Liver (tissue), 9 donors: Measurements from ENCODE around the gene NUS1. TPM values are rescaled to one million over a fixed set of nuclear protein-coding genes. Genes with fewer than 3 reads are reported as not detected.

ENCODE experiments used
- DNase-seq: peaks from one replicate; pipeline ENCODE4 v3.0.0-alpha.2; 2017; ENCODE audit warnings: low spot score
- H3K27ac ChIP-seq, 2 donors: one replicate each; pipeline ENCODE4 v1.7.0; 2013; ENCODE audit warnings: inconsistent platforms in 2 of 2, low read length in 2 of 2, control low read depth in 1 of 2, low read depth in 1 of 2, mild to moderate bottlenecking in 1 of 2
- H3K27me3 ChIP-seq, 4 donors: one replicate each; pipeline versions ENCODE4 v1.6.1 to v1.7.0; 2013; ENCODE audit warnings: low read length in 3 of 4, inconsistent platforms in 1 of 4, mild to moderate bottlenecking in 1 of 4, moderate library complexity in 1 of 4; ENCODE audit not compliant: control insufficient read depth in 4 of 4, insufficient read depth in 4 of 4
- H3K36me3 ChIP-seq, 4 donors: one replicate each; pipeline versions ENCODE4 v1.6.1 to v1.7.0; 2013; ENCODE audit warnings: low read length in 3 of 4, mild to moderate bottlenecking in 3 of 4, low read depth in 1 of 4, moderate library complexity in 1 of 4; ENCODE audit not compliant: control insufficient read depth in 4 of 4, insufficient read depth in 3 of 4
- H3K4me1 ChIP-seq, 4 donors: one replicate each; pipeline versions ENCODE4 v1.6.1 to v1.7.0; 2013; ENCODE audit warnings: low read length in 3 of 4, mild to moderate bottlenecking in 3 of 4, moderate library complexity in 1 of 4; ENCODE audit not compliant: control insufficient read depth in 4 of 4, insufficient read depth in 4 of 4
- H3K4me3 ChIP-seq, 3 donors: one replicate each; pipeline versions ENCODE4 v1.6.1 to v1.7.0; 2013; ENCODE audit warnings: low read length in 3 of 3, control low read depth in 1 of 3, low read depth in 1 of 3, mild to moderate bottlenecking in 1 of 3
- H3K9ac ChIP-seq, 2 donors: one replicate each; pipeline ENCODE4 v1.7.0; 2013; ENCODE audit warnings: low read length in 2 of 2, mild to moderate bottlenecking in 2 of 2, moderate library complexity in 2 of 2, control low read depth in 1 of 2, low read depth in 1 of 2
- H3K9me3 ChIP-seq, 4 donors: one replicate each; pipeline versions ENCODE4 v1.6.1 to v1.7.0; 2013; ENCODE audit warnings: low read length in 3 of 4; ENCODE audit not compliant: control insufficient read depth in 4 of 4
- CTCF ChIP-seq: fragments of 150-350 bp; IDR thresholded peaks from 2 replicates; pipeline ENCODE4 v1.5.1; 2017; ENCODE audit warnings: improper control_type of control experiment, low read depth, low read length; ENCODE audit not compliant: missing input control
- EGR1 ChIP-seq, 2 donors: IDR thresholded peaks; 2 replicates each; pipeline ENCODE4 v1.6.1; 2016 to 2018; ENCODE audit warnings: antibody characterized with exemption in 2 of 2, low read depth in 2 of 2
- FOXA1 ChIP-seq: IDR thresholded peaks from 2 replicates; pipeline ENCODE4 v1.6.1; 2016; ENCODE audit warnings: antibody characterized with exemption
- FOXA2 ChIP-seq: IDR thresholded peaks from 2 replicates; pipeline ENCODE4 v1.6.1; 2016; ENCODE audit warnings: antibody characterized with exemption
- GABPA ChIP-seq, 2 donors: IDR thresholded peaks in 1 of 2; conservative IDR thresholded peaks in 1 of 2; 2 replicates each; pipeline ENCODE4 v1.6.1; 2016; ENCODE audit warnings: antibody characterized with exemption in 2 of 2, mild to moderate bottlenecking in 1 of 2, moderate library complexity in 1 of 2
- HNF4A ChIP-seq, 2 donors: conservative IDR thresholded peaks; 2 replicates each; pipeline ENCODE4 v1.6.1; 2016; ENCODE audit warnings: antibody characterized with exemption in 2 of 2, mild to moderate bottlenecking in 2 of 2
- HNF4G ChIP-seq: IDR thresholded peaks from 2 replicates; pipeline ENCODE4 v1.6.1; 2016; ENCODE audit warnings: antibody characterized with exemption
- JUND ChIP-seq, 2 donors: IDR thresholded peaks; 2 replicates each; pipeline ENCODE4 v1.6.1; 2016; ENCODE audit warnings: antibody characterized with exemption in 2 of 2
- NR2F2 ChIP-seq: IDR thresholded peaks from 2 replicates; pipeline ENCODE4 v1.6.1; 2016; ENCODE audit warnings: antibody characterized with exemption
- RAD21 ChIP-seq, 2 donors: IDR thresholded peaks; 2 replicates each; pipeline ENCODE4 v1.6.1; 2016; ENCODE audit warnings: antibody characterized with exemption in 2 of 2, mild to moderate bottlenecking in 2 of 2
- REST ChIP-seq: IDR thresholded peaks from 2 replicates; pipeline ENCODE4 v1.6.1; 2016; ENCODE audit warnings: antibody characterized with exemption, mild to moderate bottlenecking
- RXRA ChIP-seq, 2 donors: IDR thresholded peaks; 2 replicates each; pipeline ENCODE4 v1.6.1; 2017 to 2018; ENCODE audit warnings: antibody characterized with exemption in 2 of 2, mild to moderate bottlenecking in 1 of 2
- SP1 ChIP-seq: IDR thresholded peaks from 2 replicates; pipeline ENCODE4 v1.6.1; 2018; ENCODE audit warnings: antibody characterized with exemption, mild to moderate bottlenecking
- TAF1 ChIP-seq: conservative IDR thresholded peaks from 2 replicates; pipeline ENCODE4 v1.6.1; 2016; ENCODE audit warnings: antibody characterized with exemption, mild to moderate bottlenecking
- YY1 ChIP-seq: IDR thresholded peaks from 2 replicates; pipeline ENCODE4 v1.6.1; 2016; ENCODE audit warnings: antibody characterized with exemption, mild to moderate bottlenecking
- ZBTB33 ChIP-seq: IDR thresholded peaks from 2 replicates; pipeline ENCODE4 v1.6.1; 2016; ENCODE audit warnings: antibody characterized with exemption
- WGBS: extraction: QIAGEN DNeasy Blood & Tissue Kit; methylation state at CpG from one replicate; pipeline ENCODE4 v1.1.7; 2013; 5-methylcytosine and 5-hydroxymethylcytosine counted together
- polyA plus RNA-seq, 2 donors: library from polyadenylated mRNA; stranded (reverse) in 1 of 2; unstranded in 1 of 2; fragments of 200-250 nt in 1 of 2; fragments of >200 nt in 1 of 2; fragmentation: Nextera tagmentation in 1 of 2; extraction: Ambion mirVana in 1 of 2; gene quantifications; one replicate each; pipeline versions ENCODE4 v1.2.1 to v1.2.3, GENCODE V29; 2013 to 2015
- total RNA-seq, 2 donors: library from RNA; depleted of rRNA; stranded (reverse); fragments of >200 nt; gene quantifications; one replicate each; pipeline ENCODE4 v1.2.3, GENCODE V29; 2014
- TF ChIP-seq, protein P1 (sequence below): IDR thresholded peaks from 2 replicates; pipeline ENCODE4 v1.6.1; 2016; ENCODE audit warnings: antibody characterized with exemption
- TF ChIP-seq, protein P2 (sequence below): IDR thresholded peaks from 2 replicates; pipeline ENCODE4 v1.6.1; 2016; ENCODE audit warnings: antibody characterized with exemption
- donor health status: healthy.
- donor health status: healthy.
- donor health status: healthy.
- donor health status: healthy.
- donor health status: healthy.

NUS1 gene
- total and polyA plus RNA-seq, 4 donors, result 10.0 to 26.4 (median 19.0) TPM

DNA sequence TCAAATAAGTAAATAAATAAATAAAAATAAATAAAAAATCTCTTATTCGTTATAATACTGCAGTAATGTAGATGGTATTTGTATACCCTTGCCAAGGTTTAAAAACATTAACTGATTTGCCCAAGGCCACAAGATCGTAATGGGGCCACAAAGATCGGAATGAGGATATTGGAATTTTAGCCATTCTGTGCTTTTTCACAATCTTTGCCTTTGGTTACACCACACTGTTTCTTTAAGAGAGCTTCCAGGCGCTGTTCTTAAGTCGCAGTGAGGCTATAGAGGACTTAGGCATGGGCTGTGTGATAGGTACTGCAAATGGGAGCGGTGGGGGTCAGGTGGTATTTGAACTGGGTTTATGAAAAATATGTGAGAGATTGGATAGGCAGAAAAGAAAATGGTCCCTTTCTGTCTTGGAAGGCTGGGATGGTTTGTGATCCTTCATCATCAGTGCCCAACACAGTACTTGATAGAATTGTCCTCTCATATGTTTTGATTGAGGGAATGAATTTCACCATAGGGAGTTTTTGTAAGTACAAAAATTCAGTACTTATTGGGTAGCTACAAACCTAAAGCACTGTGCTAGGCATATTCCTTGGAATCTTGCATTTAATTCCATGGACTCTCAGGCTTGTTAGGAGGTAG is 1.4 kb downstream of the NUS1 start:
- Histone ChIP-seq H3K4me1 (peaks cover 1 to 44% (median 21%) of the 10 kb centered on the region in 4 donors), H3K9ac (no peak overlapping the region), H3K27ac (no peak overlapping the region), H3K36me3 (peaks cover 0 to 3% (median 0%) of the 10 kb centered on the region in 4 donors), H3K27me3 (no peaks in the 10 kb centered on the region), H3K4me3 (peak overlapping the region; percentile 26 to 82 (median 73)), H3K9me3 (no peaks in the 10 kb centered on the region)
- WGBS, result 63% methylated on average over 6 of the region's 6 CpGs
- DNase-seq, result no peak
- TF ChIP-seq FOXA2 (no peak), TAF1 (no peak)

- H3K4me1 ChIP-seq, result peaks cover 2 to 44% (median 21%) of the 10 kb centered on the region in 4 donors
- H3K27ac ChIP-seq, result peak overlapping the region in 1 of 2 donors; percentile 21
- H3K4me3 ChIP-seq, result no peak overlapping the region
- no peak for DNase-seq
- no peaks in the 10 kb centered on the region for H3K27me3 ChIP-seq
- H3K9ac ChIP-seq, result no peak overlapping the region
- H3K9me3 ChIP-seq, result no peaks in the 10 kb centered on the region
- TF ChIP-seq, protein P1, sequence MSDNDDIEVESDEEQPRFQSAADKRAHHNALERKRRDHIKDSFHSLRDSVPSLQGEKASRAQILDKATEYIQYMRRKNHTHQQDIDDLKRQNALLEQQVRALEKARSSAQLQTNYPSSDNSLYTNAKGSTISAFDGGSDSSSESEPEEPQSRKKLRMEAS, result no peak
- TF ChIP-seq NR2F2 (no peak), JUND (IDR thresholded peaks at IDR 0.05) (no peak), TAF1 (no peak)
- 67% methylated on average over 5 of the region's 5 CpGs for WGBS
- peaks cover 0 to 3% (median 0%) of the 10 kb centered on the region in 4 donors for H3K36me3 ChIP-seq
Measured at GRCh38 chr6:117677553-117678141, 2.4 kb downstream of the NUS1 start.

DNA sequence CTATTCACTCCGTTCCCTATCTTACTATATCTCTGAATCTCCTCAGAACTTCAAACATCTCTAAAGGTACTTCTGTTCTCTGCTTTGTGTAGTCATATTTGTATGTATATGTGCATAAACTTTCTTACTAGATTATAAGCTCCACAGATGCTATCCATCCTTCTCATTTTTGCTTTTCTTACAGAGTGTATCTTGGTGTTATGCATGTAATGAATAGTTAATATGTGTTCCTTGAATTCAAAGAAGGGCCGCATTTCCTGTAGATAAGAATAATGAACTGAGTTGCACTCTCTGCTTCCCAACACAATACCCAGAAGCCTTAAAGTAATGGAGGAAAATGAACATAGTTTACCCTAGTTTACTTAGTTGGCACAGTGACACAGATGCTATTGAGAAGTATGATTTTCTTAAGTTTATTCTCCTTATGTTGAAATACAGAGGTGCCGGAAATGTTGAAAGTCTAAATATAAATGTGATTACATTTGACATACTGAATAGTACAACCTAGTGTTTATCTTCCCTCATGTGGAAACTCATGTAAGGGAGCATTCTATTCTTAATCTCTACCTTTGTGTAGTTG is 6.0 kb downstream of the NUS1 start:
- H3K9me3 ChIP-seq, result no peaks in the 10 kb centered on the region
- H3K36me3 ChIP-seq, result peaks cover 0 to 3% (median 0%) of the 10 kb centered on the region in 4 donors
- DNase-seq, result no peak
- no peak overlapping the region for H3K9ac ChIP-seq
- 77% methylated on average over 3 of the region's 3 CpGs for WGBS
- H3K27me3 ChIP-seq, result no peaks in the 10 kb centered on the region
- H3K27ac ChIP-seq, result no peak overlapping the region
- peaks cover 2 to 41% (median 19%) of the 10 kb centered on the region in 4 donors for H3K4me1 ChIP-seq
- H3K4me3 ChIP-seq, result no peak overlapping the region
- TF ChIP-seq ZBTB33, result no peak
- TF ChIP-seq RAD21 (IDR thresholded peaks at IDR 0.05), result no peak
- no peak for TF ChIP-seq REST
- no peak for TF ChIP-seq GABPA (IDR thresholded peaks at IDR 0.05 in 1 of 2, conservative IDR thresholded peaks at IDR 0.05 in 1 of 2)
- TF ChIP-seq CTCF, result no peak
- TF ChIP-seq YY1, result no peak
- TF ChIP-seq, protein P2, sequence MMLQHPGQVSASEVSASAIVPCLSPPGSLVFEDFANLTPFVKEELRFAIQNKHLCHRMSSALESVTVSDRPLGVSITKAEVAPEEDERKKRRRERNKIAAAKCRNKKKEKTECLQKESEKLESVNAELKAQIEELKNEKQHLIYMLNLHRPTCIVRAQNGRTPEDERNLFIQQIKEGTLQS, result no peak
- TF ChIP-seq, protein P1, result no peak
- TF ChIP-seq JUND (IDR thresholded peaks at IDR 0.05), result no peak
- no peak for TF ChIP-seq FOXA1
- TF ChIP-seq RXRA (IDR thresholded peaks at IDR 0.05), result no peak
- TF ChIP-seq FOXA2, result no peak
- TF ChIP-seq TAF1, result no peak
- no peak for TF ChIP-seq SP1
- no peak for TF ChIP-seq EGR1 (IDR thresholded peaks at IDR 0.05; ENCODE audit: low read depth in 2 of 2)
- no peak for TF ChIP-seq HNF4A (conservative IDR thresholded peaks at IDR 0.05)
- no peak for TF ChIP-seq NR2F2
- no peak for TF ChIP-seq HNF4G
